Uterus (tissue), 4 donors: ENCODE results near the gene OR14I1. TPM values are rescaled to one million over a fixed set of nuclear protein-coding genes. Genes with fewer than 3 reads are reported as not detected.
"Not testable (repeated sequence)": the region's sequence is repeated elsewhere in the genome, so short reads cannot be mapped to it uniquely, and the experiment has no call there.

Source experiments
- DNase-seq, 2 donors: peaks; one replicate each; pipeline ENCODE4 v3.0.0-alpha.2; 2019 to 2020
- H3K27ac ChIP-seq, 2 donors: fragments of 200-600 bp; sonication (generic); 1 replicate in 1 of 2; 2 replicates in 1 of 2; pipeline ENCODE4 v1.5.1; 2016 to 2018
- H3K27me3 ChIP-seq, 2 donors: fragments of 200-600 bp; sonication (generic); one replicate each; pipeline ENCODE4 v1.5.1; 2018 to 2019; ENCODE audit warnings: control low read depth in 1 of 2
- H3K36me3 ChIP-seq, 2 donors: fragments of 200-600 bp; sonication (generic); one replicate each; pipeline ENCODE4 v1.5.1; 2019; ENCODE audit warnings: control low read depth in 1 of 2
- H3K4me1 ChIP-seq, 2 donors: fragments of 200-600 bp; sonication (generic); one replicate each; pipeline ENCODE4 v1.5.1; 2018 to 2019; ENCODE audit warnings: control low read depth in 1 of 2
- H3K4me3 ChIP-seq, 2 donors: fragments of 200-600 bp; sonication (generic); 1 replicate in 1 of 2; 2 replicates in 1 of 2; pipeline ENCODE4 v1.5.1; 2018 to 2019; ENCODE audit warnings: mild to moderate bottlenecking in 1 of 2
- H3K9me3 ChIP-seq, 2 donors: fragments of 200-600 bp; sonication (generic); one replicate each; pipeline ENCODE4 v1.5.1; 2019; ENCODE audit warnings: control low read depth in 1 of 2
- POLR2A ChIP-seq, 2 donors: fragments of 450-650 bp; IDR thresholded peaks; one replicate each; pipeline ENCODE4 v1.6.1; 2016; ENCODE audit warnings: antibody characterized with exemption in 2 of 2, mild to moderate bottlenecking in 1 of 2, moderate library complexity in 1 of 2
- intact Hi-C: fragments of 100-400 bp; cut with DNase I; formaldehyde crosslinking; loops from one replicate; pipeline ENCODE4 v1.15.1; 2023; ENCODE audit warnings: low total_unique reads
- total RNA-seq, 4 donors: library from RNA; depleted of rRNA in 3 of 4; stranded (reverse); fragments of >200 nt in 3 of 4; gene quantifications; one replicate each; pipeline versions ENCODE4 v1.1.0 to v1.2.4, GENCODE V29; 2014 to 2023
- TF ChIP-seq, protein P1 (sequence below), 4 experiments: fragments of 200-600 bp in 2 of 4; fragments of 450-650 bp in 2 of 4; sonication (generic) in 2 of 4; IDR thresholded peaks; one replicate each; pipeline ENCODE4 v1.5.1; 2016 to 2019; ENCODE audit warnings: antibody characterized with exemption in 4 of 4, mild to moderate bottlenecking in 2 of 4, moderate library complexity in 1 of 4
- donor health status: DM: yes; HTN: yes; CAD: no.

OR14I1 gene
- total RNA-seq, 4 donors from 2014 or later: not detected

DNA sequence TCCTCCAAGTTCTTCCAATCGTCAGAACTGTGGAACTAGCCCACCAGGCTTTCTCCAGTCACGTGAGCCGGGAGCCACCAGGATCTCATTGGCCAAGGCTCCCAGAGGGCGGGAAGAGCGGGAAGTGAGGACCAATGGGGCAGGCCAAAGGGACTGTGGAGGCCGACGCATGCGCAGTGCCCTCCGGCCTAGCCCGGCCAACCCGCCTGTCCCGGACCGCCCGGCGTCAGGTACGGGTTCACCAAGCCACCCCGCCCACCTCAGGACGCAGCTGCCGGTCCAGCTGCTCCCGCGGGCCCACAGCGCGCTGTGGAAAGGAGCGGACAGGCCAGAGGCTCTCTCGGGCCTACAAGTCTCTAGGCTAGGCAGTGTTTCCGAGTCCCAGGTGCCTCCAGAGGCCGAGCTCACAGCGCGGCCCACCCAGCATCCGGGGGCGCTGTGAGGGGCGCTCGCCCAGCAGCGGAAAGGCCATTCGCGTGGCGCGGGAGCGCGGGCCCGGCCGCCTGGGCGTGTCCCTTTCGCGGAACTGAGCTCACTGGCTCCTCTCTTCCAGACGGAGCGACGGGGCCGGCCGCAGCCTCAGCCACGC lies 10.9 kb downstream of the OR14I1 start:
- Histone ChIP-seq H3K9me3 (no peaks in the 10 kb centered on the region), H3K36me3 (no peaks in the 10 kb centered on the region), H3K4me1 (no peaks in the 10 kb centered on the region), H3K4me3 (no peak overlapping the region), H3K27ac (no peak overlapping the region), H3K27me3 (no peaks in the 10 kb centered on the region)
- TF ChIP-seq, protein P1, sequence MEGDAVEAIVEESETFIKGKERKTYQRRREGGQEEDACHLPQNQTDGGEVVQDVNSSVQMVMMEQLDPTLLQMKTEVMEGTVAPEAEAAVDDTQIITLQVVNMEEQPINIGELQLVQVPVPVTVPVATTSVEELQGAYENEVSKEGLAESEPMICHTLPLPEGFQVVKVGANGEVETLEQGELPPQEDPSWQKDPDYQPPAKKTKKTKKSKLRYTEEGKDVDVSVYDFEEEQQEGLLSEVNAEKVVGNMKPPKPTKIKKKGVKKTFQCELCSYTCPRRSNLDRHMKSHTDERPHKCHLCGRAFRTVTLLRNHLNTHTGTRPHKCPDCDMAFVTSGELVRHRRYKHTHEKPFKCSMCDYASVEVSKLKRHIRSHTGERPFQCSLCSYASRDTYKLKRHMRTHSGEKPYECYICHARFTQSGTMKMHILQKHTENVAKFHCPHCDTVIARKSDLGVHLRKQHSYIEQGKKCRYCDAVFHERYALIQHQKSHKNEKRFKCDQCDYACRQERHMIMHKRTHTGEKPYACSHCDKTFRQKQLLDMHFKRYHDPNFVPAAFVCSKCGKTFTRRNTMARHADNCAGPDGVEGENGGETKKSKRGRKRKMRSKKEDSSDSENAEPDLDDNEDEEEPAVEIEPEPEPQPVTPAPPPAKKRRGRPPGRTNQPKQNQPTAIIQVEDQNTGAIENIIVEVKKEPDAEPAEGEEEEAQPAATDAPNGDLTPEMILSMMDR (IDR thresholded peaks at IDR 0.05): no peak
- no peak for TF ChIP-seq POLR2A (IDR thresholded peaks at IDR 0.05)
- no peak for DNase-seq
- intact Hi-C loops: no loop called here

DNA sequence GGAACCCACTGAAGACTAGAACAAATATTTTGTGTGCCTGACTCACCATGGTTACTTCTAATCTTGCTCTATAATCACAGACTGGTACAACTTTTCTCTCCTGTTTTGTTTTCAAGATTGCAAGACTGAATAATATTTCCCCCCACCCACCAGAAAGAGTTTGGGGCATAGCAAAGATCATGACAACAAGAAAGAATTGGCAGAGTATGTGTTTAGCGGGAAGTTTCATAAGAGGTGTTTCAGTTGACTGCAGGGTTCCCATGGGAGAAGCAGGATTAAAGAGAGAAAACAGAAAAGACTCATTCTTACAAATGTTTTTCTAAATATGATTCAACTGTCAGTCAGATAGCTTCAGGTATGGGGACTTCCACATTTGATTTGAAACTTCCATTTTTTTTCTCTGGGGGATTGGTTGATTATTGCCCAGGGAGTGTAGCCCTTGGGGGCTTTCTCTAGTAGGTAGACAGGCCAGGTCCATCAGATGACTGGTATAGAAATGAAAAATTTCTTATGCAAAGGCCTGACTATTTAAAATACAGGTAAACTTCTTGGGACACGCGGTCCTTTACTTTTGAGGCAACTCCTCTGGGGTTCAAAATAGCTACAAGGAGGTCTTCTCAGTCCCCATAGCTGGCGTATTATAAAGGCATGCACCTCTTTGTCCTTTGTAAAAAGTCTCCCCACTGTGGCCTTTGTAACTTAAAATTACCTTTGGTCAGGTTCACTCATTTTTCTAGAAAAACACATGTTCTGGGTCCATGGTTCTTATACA lies 13.9 kb downstream of the OR14I1 start:
- intact Hi-C loops: no loop called here
- Histone ChIP-seq H3K4me3 (no peak overlapping the region), H3K27ac (no peak overlapping the region), H3K4me1 (no peaks in the 10 kb centered on the region), H3K9me3 (no peaks in the 10 kb centered on the region), H3K36me3 (no peaks in the 10 kb centered on the region), H3K27me3 (no peaks in the 10 kb centered on the region)
- no peak for DNase-seq
- TF ChIP-seq POLR2A (IDR thresholded peaks at IDR 0.05): no peak
- TF ChIP-seq, protein P1 (IDR thresholded peaks at IDR 0.05): no peak

DNA sequence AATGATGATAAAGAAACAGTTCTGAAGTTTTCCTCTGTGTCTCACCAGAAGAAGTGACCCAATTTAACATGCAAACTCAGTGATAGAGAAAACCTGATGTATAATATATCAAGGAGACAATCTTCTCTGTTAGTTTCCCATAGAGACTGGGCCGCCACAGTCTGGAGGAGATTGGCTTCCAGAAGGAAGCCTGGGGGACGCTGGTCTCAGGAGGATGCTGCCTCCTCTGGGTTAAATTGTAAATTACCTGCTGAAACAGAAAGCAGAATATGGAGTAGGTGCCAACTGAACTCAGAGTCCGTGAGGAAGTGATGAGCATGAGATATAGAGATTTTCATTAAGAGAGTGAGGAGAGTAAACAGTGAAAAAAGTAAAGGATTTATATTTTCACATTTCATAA lies 15.8 kb downstream of the OR14I1 start:
- DNase-seq: no peak
- TF ChIP-seq, protein P1 (IDR thresholded peaks at IDR 0.05): no peak
- TF ChIP-seq POLR2A (IDR thresholded peaks at IDR 0.05): no peak
- H3K36me3 ChIP-seq: no peaks in the 10 kb centered on the region
- intact Hi-C loops: no loop called here
- H3K4me3 ChIP-seq: no peak overlapping the region
- H3K27me3 ChIP-seq: no peaks in the 10 kb centered on the region
- H3K27ac ChIP-seq: no peak overlapping the region
- H3K9me3 ChIP-seq: no peaks in the 10 kb centered on the region
- H3K4me1 ChIP-seq: no peaks in the 10 kb centered on the region

DNA sequence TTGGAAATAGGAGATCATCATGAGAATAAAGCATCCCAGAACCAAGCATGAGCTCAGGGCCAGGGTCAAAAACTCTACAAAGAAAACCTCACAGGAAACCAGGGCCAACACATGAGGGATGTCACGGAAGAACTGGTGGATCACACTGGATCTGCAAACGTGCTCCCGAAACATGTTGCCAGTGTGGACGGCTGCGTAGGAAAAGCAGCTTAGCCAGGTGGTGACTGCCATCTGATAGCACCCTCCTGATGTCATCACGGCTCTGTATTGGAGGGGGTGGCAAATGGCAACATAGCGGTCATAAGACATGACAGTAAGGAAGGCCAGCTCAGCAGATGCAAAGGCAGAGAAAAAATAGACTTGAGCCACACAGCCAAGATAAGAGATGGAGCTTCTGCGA lies 20.9 kb downstream of the OR14I1 start:
- Histone ChIP-seq H3K27ac (no peak overlapping the region), H3K27me3 (no peaks in the 10 kb centered on the region), H3K9me3 (no peaks in the 10 kb centered on the region), H3K4me1 (no peaks in the 10 kb centered on the region), H3K4me3 (no peak overlapping the region), H3K36me3 (no peaks in the 10 kb centered on the region)
- DNase-seq: no peak
- no peak for TF ChIP-seq POLR2A (IDR thresholded peaks at IDR 0.05)
- TF ChIP-seq, protein P1 (IDR thresholded peaks at IDR 0.05): no peak
- intact Hi-C loops: no loop called here

DNA sequence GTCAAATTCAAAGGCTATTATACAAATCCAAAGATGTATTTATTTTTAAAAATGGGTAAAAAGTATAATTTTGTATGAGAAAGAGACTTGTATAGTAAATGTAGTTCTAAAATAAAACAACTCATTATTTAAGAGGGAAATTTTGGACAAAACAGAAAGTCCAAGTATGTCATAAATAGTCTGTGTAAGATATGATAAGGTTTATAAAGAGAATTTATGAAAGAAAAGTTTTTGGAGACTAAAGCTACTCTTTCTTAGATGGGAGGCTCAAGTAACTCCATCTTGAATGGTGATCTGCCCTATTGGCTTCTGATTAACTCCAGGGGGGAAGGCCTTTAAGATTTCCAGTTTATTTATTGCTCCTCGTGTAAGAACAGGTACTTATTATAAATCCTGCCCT lies 32.6 kb downstream of the OR14I1 start:
- no peak overlapping the region for H3K4me3 ChIP-seq
- TF ChIP-seq, protein P1 (IDR thresholded peaks at IDR 0.05): no peak
- TF ChIP-seq POLR2A (IDR thresholded peaks at IDR 0.05): no peak
- no peaks in the 10 kb centered on the region for H3K27me3 ChIP-seq
- intact Hi-C loops: no loop called here
- H3K4me1 ChIP-seq: no peaks in the 10 kb centered on the region
- no peaks in the 10 kb centered on the region for H3K9me3 ChIP-seq
- H3K36me3 ChIP-seq: no peaks in the 10 kb centered on the region
- no peak for DNase-seq
- no peak overlapping the region for H3K27ac ChIP-seq

DNA sequence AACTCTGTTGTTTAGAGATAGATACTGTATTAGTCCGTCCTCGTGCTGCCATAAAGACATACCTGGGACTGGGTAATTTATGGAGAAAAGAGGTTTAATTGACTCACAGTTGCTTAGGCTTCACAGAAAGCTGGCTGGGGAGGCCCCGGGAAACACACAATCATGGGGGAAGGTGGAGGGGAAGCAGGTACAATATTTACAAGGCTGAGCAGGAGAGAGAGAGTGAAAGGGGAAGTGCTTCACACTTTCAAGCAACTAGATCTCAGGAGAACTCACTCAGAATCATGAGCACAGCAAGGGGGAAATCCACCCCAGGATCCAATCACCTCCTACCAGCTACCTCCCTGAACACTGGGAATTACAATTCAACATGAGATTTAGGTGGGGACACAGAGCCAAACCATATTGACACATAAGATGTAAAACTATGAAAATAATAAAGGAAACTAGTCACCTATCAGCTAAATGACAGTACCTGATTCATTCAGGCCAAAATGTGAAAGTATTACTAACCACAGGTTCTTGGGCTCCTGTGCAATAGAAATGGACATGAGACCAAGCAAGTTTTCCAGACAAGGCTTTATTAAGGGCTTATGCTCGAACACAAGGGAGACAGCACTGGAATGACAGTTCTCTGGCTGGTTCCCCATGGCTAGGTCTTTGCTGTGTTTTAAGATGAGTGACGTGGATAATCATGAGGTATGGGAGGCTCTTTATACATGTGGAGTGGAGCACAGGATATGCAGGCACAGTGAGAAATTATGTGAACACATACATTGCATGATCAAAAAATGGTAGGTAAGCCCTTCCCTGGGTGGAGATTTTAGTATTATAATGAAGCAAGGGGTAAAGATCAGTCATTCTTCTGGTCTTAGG lies 38.9 kb downstream of the OR14I1 start:
- H3K4me3 ChIP-seq, DNase-seq, H3K9me3 ChIP-seq, H3K27ac ChIP-seq, H3K36me3 ChIP-seq, intact Hi-C loops, H3K4me1 ChIP-seq, H3K27me3 ChIP-seq: not testable (repeated sequence)

DNA sequence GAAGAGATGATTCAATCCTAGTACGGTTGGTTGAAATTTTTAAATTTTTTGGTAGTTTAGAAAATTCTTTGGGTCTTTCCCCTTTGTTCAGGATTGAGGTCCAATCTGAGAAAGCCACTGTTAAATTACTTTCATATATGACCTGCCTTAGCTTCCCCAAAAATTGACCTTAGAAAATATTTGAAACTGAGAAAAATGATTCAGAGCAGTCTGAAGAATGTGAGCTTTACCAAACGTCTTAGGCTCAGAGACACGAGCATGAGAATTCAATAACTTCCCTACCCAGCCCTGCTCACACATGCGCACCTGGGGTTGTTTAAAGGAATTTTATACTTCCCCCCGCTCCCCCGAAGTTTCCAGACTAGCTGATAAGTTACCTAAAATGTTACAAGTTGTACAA lies 45.8 kb downstream of the OR14I1 start:
- H3K27me3 ChIP-seq: not testable (repeated sequence)

More for the DNA sequence above, 45.8 kb downstream of the OR14I1 start:
- H3K27ac ChIP-seq, H3K9me3 ChIP-seq, H3K36me3 ChIP-seq, H3K4me1 ChIP-seq, DNase-seq, intact Hi-C loops, H3K4me3 ChIP-seq: not testable (repeated sequence)
